AG04450 (cell line): Measurements from ENCODE around the gene HK1. TPM values are rescaled to one million over a fixed set of nuclear protein-coding genes. Genes with fewer than 3 reads are reported as not detected.
"Not testable (repeated sequence)": the region's sequence is repeated elsewhere in the genome, so short reads cannot be mapped to it uniquely, and the experiment has no call there.

ENCODE experiments used
- CTCF ChIA-PET: fragments of 300-600, 350-600 bp; formaldehyde crosslinking; extraction: SDS; loops from one replicate; lab custom pipeline; 2022; ENCODE audit warnings: antibody characterized with exemption, inconsistent platforms; lab: Charles Lee
- POLR2A ChIA-PET: fragments of 350-600 bp; formaldehyde crosslinking; extraction: SDS; loops from one replicate; lab custom pipeline; 2021; ENCODE audit warnings: antibody characterized with exemption, inconsistent platforms; lab: Yijun Ruan, JAX
- DNase-seq: peaks from one replicate; pipeline ENCODE4 v3.0.0-alpha.2; 2011; ENCODE audit warnings: low read depth, low spot score
- H3K27ac ChIP-seq: one replicate; pipeline ENCODE4 v1.5.1; 2012; ENCODE audit warnings: low read depth, low read length, control low read depth
- H3K27me3 ChIP-seq: one replicate; pipeline ENCODE4 v1.6.0; 2012; ENCODE audit warnings: low read length; ENCODE audit not compliant: control insufficient read depth, insufficient read depth
- H3K4me3 ChIP-seq: 2 replicates; pipeline ENCODE4 v1.5.1; 2011; ENCODE audit warnings: mild to moderate bottlenecking, low read depth, low read length, control low read depth
- H3K9me3 ChIP-seq: 2 replicates; pipeline ENCODE4 v1.5.1; 2012; ENCODE audit warnings: low read length; ENCODE audit not compliant: control insufficient read depth, insufficient read depth
- CTCF ChIP-seq: IDR thresholded peaks from 2 replicates; pipeline ENCODE4 v1.5.1; 2011; ENCODE audit warnings: low read depth, low read length, control low read depth, inconsistent platforms
- polyA plus RNA-seq: library from polyadenylated mRNA; depleted of rRNA; stranded (reverse); fragments of >200 nt; gene quantifications from 2 replicates; pipeline ENCODE4 v1.2.3, GENCODE V29; 2011; rRNA removed

Gene HK1
- polyA plus RNA-seq, 1 experiment = 31.9 TPM

- Histone ChIP-seq H3K4me3 (no peak overlapping the region), H3K9me3 (no peaks in the 10 kb centered on the region; the same call in 1 of the 2 replicates), H3K27me3 (peaks cover 3% of the 10 kb centered on the region), H3K27ac (no peak overlapping the region)
- peak; percentile 37 for DNase-seq
- TF ChIP-seq CTCF = no peak
- ChIA-PET CTCF (interaction anchor here (1.0 to 1.6 kb wide), 3 partner anchors 11 to 38 kb away, joined by 4 to 9 read pairs (median 4); no protein-coding TSS in a partner anchor), POLR2A (interaction anchor here (0.6 to 1.1 kb wide), 5 partner anchors 10 to 499 kb away, joined by 3 to 8 read pairs (median 3); no protein-coding TSS in a partner anchor)
These were observed 168.4 kb downstream of the HK1 start for GRCh38 chr10:69446650-69447151.

GRCh38 chr10:69449841-69450240 is 171.5 kb downstream of the HK1 start:
- H3K27ac ChIP-seq = no peak overlapping the region

GRCh38 chr10:69450395-69450794 is 172.1 kb downstream of the HK1 start:
- POLR2A ChIA-PET, H3K4me3 ChIP-seq: not testable (repeated sequence)

More at GRCh38 chr10:69449841-69450240, 171.5 kb downstream of the HK1 start:
- ChIA-PET POLR2A (no interaction called here), CTCF (interaction anchor here (1.3 kb wide), 1 partner anchor 21 kb away, joined by 3 read pairs; no protein-coding TSS in a partner anchor)
- Histone ChIP-seq H3K9me3 (no peaks in the 10 kb centered on the region; the same call in 1 of the 2 replicates), H3K4me3 (no peak overlapping the region), H3K27me3 (peaks cover 19% of the 10 kb centered on the region)
- peak; percentile 45 for TF ChIP-seq CTCF
- no peak for DNase-seq

GRCh38 chr10:69451209-69451783 is 173.0 kb downstream of the HK1 start, which contains the start of gene TSPAN15:
Gene TSPAN15 (plus strand): TSS chr10:69451465. CDS start chr10:69451595, 130 bp downstream.
- Histone ChIP-seq H3K27me3 (peaks cover 19% of the 10 kb centered on the region), H3K4me3 (peak within 1 kb of the TSS; percentile 50), H3K27ac (no peak within 1 kb of the TSS), H3K9me3 (no peaks in the 10 kb centered on the region; the same call in 1 of the 2 replicates)
- CTCF ChIA-PET = interaction anchor here (1.3 kb wide), 1 partner anchor 22 kb away, joined by 3 read pairs; no protein-coding TSS in a partner anchor
- DNase-seq = no peak
- POLR2A ChIA-PET = no interaction called here
- TF ChIP-seq CTCF = no peak

More at GRCh38 chr10:69450395-69450794, 172.1 kb downstream of the HK1 start:
- not testable (repeated sequence) for H3K9me3 ChIP-seq, H3K27ac ChIP-seq, DNase-seq
- H3K27me3 ChIP-seq = peaks cover 19% of the 10 kb centered on the region
- CTCF ChIA-PET = interaction anchor here (1.3 kb wide), 1 partner anchor 21 kb away, joined by 3 read pairs; no protein-coding TSS in a partner anchor

Other genes starting within 250 kb of the HK1 start
- 137 and 154 TPM in 2 replicates for gene SRGN, start 190.4 kb upstream of the HK1 start, polyA plus RNA-seq
- 26.9 and 44.4 TPM in 2 replicates for gene VPS26A, start 154.3 kb upstream of the HK1 start, polyA plus RNA-seq
- gene SUPV3L1, start 98.3 kb upstream of the HK1 start, polyA plus RNA-seq = 28.0 and 31.8 TPM in 2 replicates
- 0.47 and 0.83 TPM in 2 replicates for gene HKDC1, start 58.2 kb upstream of the HK1 start, polyA plus RNA-seq
- gene TACR2, start 138.4 kb downstream of the HK1 start, polyA plus RNA-seq = 0.10 TPM in 1 of 2 replicates, not detected in the other
- gene TSPAN15, start 173.0 kb downstream of the HK1 start, polyA plus RNA-seq = 0.35 and 0.38 TPM in 2 replicates